H1 (cell line): ENCODE results near the gene STYXL1. TPM values are rescaled to one million over a fixed set of nuclear protein-coding genes. Genes with fewer than 3 reads are reported as not detected.

Experiments
- CTCF ChIA-PET: fragments of 300-600 bp; sonication (Branson Sonifier 250); formaldehyde crosslinking; loops from one replicate; lab custom pipeline; 2021; ENCODE audit not compliant: partially characterized antibody; lab: Charles Lee
- POLR2A ChIA-PET: fragments of 300-600 bp; sonication (Branson Sonifier 250); formaldehyde crosslinking; loops from one replicate; lab custom pipeline; 2021; ENCODE audit warnings: inconsistent platforms; ENCODE audit not compliant: partially characterized antibody; lab: Charles Lee
- DNase-seq, 2 experiments: peaks; one replicate each; pipeline versions ENCODE4 v3.0.0 to v3.0.0-alpha.2; 2010 to 2022; ENCODE audit warnings: low spot score in 2 of 2, low read depth in 1 of 2, mixed read lengths in 1 of 2
- FAIRE-seq: peaks from 2 replicates; lab custom pipeline; 2011; peaks lifted over from hg19 to GRCh38; lab: Jason Lieb, UNC
- H2AFZ ChIP-seq: 2 replicates; pipeline ENCODE4 v1.8.1; 2012; ENCODE audit warnings: low read length, inconsistent platforms
- H2AK5ac ChIP-seq: 2 replicates; pipeline ENCODE4 v1.6.1; 2013; ENCODE audit warnings: low read depth, low read length
- H2BK120ac ChIP-seq: replicated peaks from 2 replicates; pipeline ENCODE3; 2013; ENCODE audit warnings: low read depth, low read length, inconsistent platforms
- H2BK12ac ChIP-seq: 2 replicates; pipeline ENCODE4 v1.6.1; 2013; ENCODE audit warnings: low read depth, low read length
- H2BK15ac ChIP-seq: 2 replicates; pipeline ENCODE4 v1.6.1; 2013; ENCODE audit warnings: low read length
- H2BK20ac ChIP-seq: 2 replicates; pipeline ENCODE4 v1.6.1; 2013; ENCODE audit warnings: low read length
- H2BK5ac ChIP-seq: 2 replicates; pipeline ENCODE4 v1.6.1; 2013; ENCODE audit warnings: low read depth, low read length
- H3K14ac ChIP-seq: 2 replicates; pipeline ENCODE4 v1.6.1; 2013; ENCODE audit warnings: inconsistent platforms; ENCODE audit not compliant: insufficient read length
- H3K18ac ChIP-seq: 2 replicates; pipeline ENCODE4 v1.6.1; 2013; ENCODE audit warnings: low read length; ENCODE audit errors: extremely low read depth
- H3K23ac ChIP-seq: 2 replicates; pipeline ENCODE4 v1.6.1; 2013; ENCODE audit warnings: inconsistent platforms; ENCODE audit not compliant: insufficient read length
- H3K23me2 ChIP-seq: 2 replicates; pipeline ENCODE4 v1.6.1; 2013; ENCODE audit warnings: low read depth, low read length
- H3K27ac ChIP-seq: 2 replicates; pipeline ENCODE4 v1.6.1; 2011; ENCODE audit warnings: low read depth, low read length, inconsistent platforms
- H3K27me3 ChIP-seq, 4 experiments: replicated peaks in 1 of 4; 1 replicate in 1 of 4; 2 replicates in 3 of 4; pipeline versions ENCODE4 v1.6.1 to v1.8.1; 2011 to 2013; ENCODE audit warnings: low read length in 3 of 4, mild to moderate bottlenecking in 3 of 4, inconsistent platforms in 2 of 4, mixed read lengths in 2 of 4, moderate library complexity in 1 of 4; ENCODE audit not compliant: control insufficient read depth in 3 of 4, insufficient read depth in 3 of 4; ENCODE audit errors: extremely low read depth in 1 of 4
- H3K36me3 ChIP-seq, 4 experiments: 2 replicates each; pipeline versions ENCODE4 v1.6.1 to v1.8.1; 2011 to 2013; ENCODE audit warnings: mild to moderate bottlenecking in 4 of 4, low read length in 3 of 4, moderate library complexity in 2 of 4, control low read depth in 1 of 4, inconsistent platforms in 1 of 4; ENCODE audit not compliant: insufficient read depth in 4 of 4, control insufficient read depth in 2 of 4
- H3K4ac ChIP-seq: replicated peaks from 2 replicates; pipeline ENCODE3; 2013; ENCODE audit warnings: low read length, low read depth, mixed read lengths, inconsistent platforms; ENCODE audit not compliant: insufficient read length
- H3K4me1 ChIP-seq, 4 experiments: replicated peaks in 1 of 4; 1 replicate in 1 of 4; 2 replicates in 3 of 4; pipeline versions ENCODE4 v1.6.1 to v1.8.1; 2011 to 2013; ENCODE audit warnings: low read length in 3 of 4, inconsistent platforms in 2 of 4, mixed read lengths in 1 of 4; ENCODE audit not compliant: insufficient read depth in 4 of 4, control insufficient read depth in 3 of 4
- H3K4me2 ChIP-seq, 2 experiments: 2 replicates each; pipeline versions ENCODE4 v1.6.1 to v1.8.1; 2011 to 2013; ENCODE audit warnings: low read depth in 2 of 2, low read length in 2 of 2, control low read depth in 1 of 2, inconsistent platforms in 1 of 2, mild to moderate bottlenecking in 1 of 2; ENCODE audit not compliant: insufficient read depth in 1 of 2
- H3K4me3 ChIP-seq, 4 experiments: fragments of 200-600, 300-600 bp in 1 of 4; sonication (generic), shearing (Covaris generic), sonication (Bioruptor Twin) in 1 of 4; 2 replicates each; pipeline versions ENCODE4 v1.5.1 to v1.8.1; 2011 to 2016; ENCODE audit warnings: low read length in 4 of 4, low read depth in 3 of 4, control low read depth in 2 of 4, inconsistent platforms in 2 of 4, mild to moderate bottlenecking in 2 of 4, mixed read lengths in 1 of 4, moderate library complexity in 1 of 4; ENCODE audit not compliant: insufficient read depth in 2 of 4; ENCODE audit errors: extremely low read depth in 1 of 4
- H3K56ac ChIP-seq: replicated peaks from 2 replicates; pipeline ENCODE3; 2013; ENCODE audit warnings: low read depth, mild to moderate bottlenecking, mixed read lengths, low read length, inconsistent platforms; ENCODE audit not compliant: insufficient read length
- H3K79me1 ChIP-seq: 2 replicates; pipeline ENCODE4 v1.6.1; 2013; ENCODE audit warnings: low read depth, low read length, control low read depth
- H3K79me2 ChIP-seq, 2 experiments: 2 replicates each; pipeline versions ENCODE4 v1.6.1 to v1.8.1; 2012 to 2013; ENCODE audit warnings: low read length in 2 of 2, mild to moderate bottlenecking in 2 of 2, inconsistent platforms in 1 of 2; ENCODE audit not compliant: insufficient read depth in 2 of 2, control insufficient read depth in 1 of 2
- H3K9ac ChIP-seq, 4 experiments: replicated peaks in 1 of 4; 1 replicate in 1 of 4; 2 replicates in 3 of 4; pipeline versions ENCODE4 v1.6.1 to v1.8.1; 2011 to 2013; ENCODE audit warnings: low read depth in 3 of 4, low read length in 3 of 4, control low read depth in 2 of 4, mild to moderate bottlenecking in 2 of 4, moderate library complexity in 2 of 4, inconsistent platforms in 1 of 4; ENCODE audit errors: extremely low read depth in 1 of 4
- H3K9me3 ChIP-seq, 2 experiments: 2 replicates each; pipeline versions ENCODE4 v1.6.1 to v1.8.1; 2012 to 2013; ENCODE audit warnings: mild to moderate bottlenecking in 2 of 2, moderate library complexity in 2 of 2, control low read depth in 1 of 2, inconsistent platforms in 1 of 2, low read depth in 1 of 2, low read length in 1 of 2, mixed read lengths in 1 of 2; ENCODE audit not compliant: insufficient read depth in 2 of 2
- H4K20me1 ChIP-seq, 2 experiments: replicated peaks in 1 of 2; 2 replicates each; pipeline versions ENCODE3 to v1.8.1; 2011 to 2013; ENCODE audit warnings: inconsistent platforms in 2 of 2, low read length in 2 of 2, mild to moderate bottlenecking in 1 of 2; ENCODE audit not compliant: insufficient read depth in 2 of 2, control insufficient read depth in 1 of 2
- H4K5ac ChIP-seq: 2 replicates; pipeline ENCODE4 v1.6.1; 2013; ENCODE audit warnings: low read length, low read depth, mixed read lengths, inconsistent platforms; ENCODE audit not compliant: insufficient read length
- H4K8ac ChIP-seq: 2 replicates; pipeline ENCODE4 v1.8.0; 2013; ENCODE audit warnings: mild to moderate bottlenecking, moderate library complexity, low read length, inconsistent platforms; ENCODE audit not compliant: insufficient read depth; ENCODE audit errors: extremely low read depth
- H4K91ac ChIP-seq: replicated peaks from 2 replicates; pipeline ENCODE3; 2013; ENCODE audit warnings: low read length, mixed read lengths, inconsistent platforms; ENCODE audit not compliant: insufficient read length
- BACH1 ChIP-seq: IDR thresholded peaks from 2 replicates; pipeline ENCODE4 v1.6.1; 2012; ENCODE audit warnings: low read length, improper control_type of control experiment
- E2F6 ChIP-seq: IDR thresholded peaks from 2 replicates; pipeline ENCODE4 v1.6.1; 2012; ENCODE audit warnings: inconsistent platforms
- GABPA ChIP-seq: IDR thresholded peaks from 2 replicates; pipeline ENCODE4 v1.6.1; 2011; ENCODE audit warnings: mild to moderate bottlenecking, low read length, moderate library complexity, borderline replicate concordance; ENCODE audit not compliant: insufficient read depth
- KDM5A ChIP-seq: fragments of 200-600 bp; IDR thresholded peaks from 2 replicates; pipeline ENCODE4 v1.7.1; 2012; ENCODE audit warnings: mild to moderate bottlenecking, low read length, inconsistent platforms, mixed read lengths
- MAX ChIP-seq: IDR thresholded peaks from 2 replicates; pipeline ENCODE4 v1.6.1; 2012; ENCODE audit warnings: inconsistent platforms
- NANOG ChIP-seq: IDR thresholded peaks from 2 replicates; pipeline ENCODE4 v1.6.1; 2011; ENCODE audit warnings: low read length, low read depth, mild to moderate bottlenecking, inconsistent platforms; ENCODE audit not compliant: insufficient read depth, poor library complexity, severe bottlenecking
- POLR2AphosphoS5 ChIP-seq: IDR thresholded peaks from 2 replicates; pipeline ENCODE4 v1.6.1; 2011; ENCODE audit warnings: low read depth, low read length
- POU5F1 ChIP-seq: IDR thresholded peaks from 2 replicates; pipeline ENCODE4 v1.6.1; 2011; ENCODE audit warnings: low read depth, mild to moderate bottlenecking, low read length, moderate library complexity
- SAP30 ChIP-seq: fragments of 300-600 bp; sonication (generic); IDR thresholded peaks from 2 replicates; pipeline ENCODE4 v1.7.1; 2012; ENCODE audit warnings: low read length, moderate library complexity, mild to moderate bottlenecking, inconsistent platforms; ENCODE audit not compliant: insufficient read depth, insufficient replicate concordance
- SP2 ChIP-seq: IDR thresholded peaks from 2 replicates; pipeline ENCODE4 v1.6.1; 2012; ENCODE audit warnings: mild to moderate bottlenecking, low read length, inconsistent platforms
- SP4 ChIP-seq: IDR thresholded peaks from 2 replicates; pipeline ENCODE4 v1.6.1; 2012; ENCODE audit warnings: low read length, inconsistent platforms
- TBP ChIP-seq: IDR thresholded peaks from 2 replicates; pipeline ENCODE4 v1.6.1; 2011; ENCODE audit warnings: low read depth, low read length, improper control_type of control experiment
- WGBS, 2 experiments: shearing (Covaris generic) in 1 of 2; methylation state at CpG; one replicate each; pipeline versions ENCODE4 v1.1.6 to v1.1.7; 2013 to 2015; ENCODE audit warnings: low lambda C conversion rate in 2 of 2, mixed read lengths in 2 of 2, inconsistent platforms in 1 of 2, low coverage in 1 of 2, missing lambda C conversion rate in 1 of 2; ENCODE audit not compliant: insufficient replicate concordance in 2 of 2, insufficient coverage in 1 of 2, insufficient read length in 1 of 2; ENCODE audit errors: extremely low coverage in 1 of 2, missing lambda C conversion rate in 1 of 2; 5-methylcytosine and 5-hydroxymethylcytosine counted together
- polyA plus RNA-seq, 7 experiments: library from polyadenylated mRNA; depleted of rRNA in 3 of 7; stranded (reverse) in 5 of 7; unstranded in 2 of 7; fragments of >200 nt in 5 of 7; fragments of 200-250 nt in 2 of 7; gene quantifications; 1 replicate in 5 of 7; 2 replicates in 1 of 7; 4 replicates in 1 of 7; pipeline versions ENCODE4 v1.2.1 to v1.2.3, GENCODE V29; 2011 to 2013; ENCODE audit warnings: missing spikeins in 2 of 7, mixed read lengths in 2 of 7
- total RNA-seq: library from RNA; stranded (reverse); fragmentation: NEBNext Ultra II Directional; extraction: Animal tissue kit (Norgen Biotek cat#: 25700); gene quantifications from 2 replicates; pipeline ENCODE4 v1.2.1, GENCODE V29; 2021

STYXL1 gene
- total and polyA plus RNA-seq, 2 of the 8 experiments (the other 6 are each of a cell fraction or from before 2014, with no cell fraction given) = 32.3 to 53.9 TPM

GRCh38 chr7:75985518-75986146, 62.2 kb downstream of the STYXL1 start:
- H4K20me1 ChIP-seq = peaks cover 0 to 7% of the 10 kb centered on the region in 2 experiments
- no peak for FAIRE-seq
- H3K56ac ChIP-seq = no peak overlapping the region
- no peak overlapping the region for H3K9ac ChIP-seq
- no peak overlapping the region for H2AFZ ChIP-seq
- no peak overlapping the region for H4K91ac ChIP-seq
- H2BK5ac ChIP-seq = no peak overlapping the region
- no peaks in the 10 kb centered on the region for H3K9me3 ChIP-seq
- H3K18ac ChIP-seq = no peak overlapping the region
- no peak overlapping the region for H3K23ac ChIP-seq
- no peak overlapping the region for H4K5ac ChIP-seq
- no peak for DNase-seq
- WGBS, 2 experiments = 96% methylated on average over 19 of the region's 41 CpGs; no CpG with 5 or more reads in 1 of the 2 experiments
- no peak overlapping the region for H2AK5ac ChIP-seq
- no peak overlapping the region for H2BK15ac ChIP-seq
- H3K4me1 ChIP-seq = peaks cover 0 to 14% (median 4%) of the 10 kb centered on the region in 4 experiments; a peak in 4 of 7 replicates
- H3K4me3 ChIP-seq = no peak overlapping the region
- no peak overlapping the region for H3K27ac ChIP-seq
- H3K27me3 ChIP-seq = no peaks in the 10 kb centered on the region
- no peak overlapping the region for H2BK120ac ChIP-seq
- ChIA-PET CTCF (interaction anchor here (0.6 to 1.3 kb wide), 5 partner anchors 13 to 38 kb away, joined by 3 to 5 read pairs (median 4); no protein-coding TSS in a partner anchor), POLR2A (interaction anchor here (0.9 to 1.7 kb wide), 6 partner anchors 8 to 70 kb away, joined by 3 to 6 read pairs (median 4); no protein-coding TSS in a partner anchor)
- H3K14ac ChIP-seq = no peak overlapping the region
- 0 out of 2 replicates have a peak, but pooled peaks cover 2% of the 10 kb centered on the region for H3K79me1 ChIP-seq
- no peak overlapping the region for H4K8ac ChIP-seq
- no peak overlapping the region for H3K4ac ChIP-seq
- peaks cover 6 to 58% (median 32%) of the 10 kb centered on the region in 4 experiments; a peak in 7 of 8 replicates for H3K36me3 ChIP-seq
- H3K79me2 ChIP-seq = no peaks in the 10 kb centered on the region
- H3K23me2 ChIP-seq = peaks cover 2% of the 10 kb centered on the region; the same call in 1 of the 2 replicates
- H2BK20ac ChIP-seq = no peak overlapping the region
- no peak overlapping the region for H3K4me2 ChIP-seq
- H2BK12ac ChIP-seq = no peak overlapping the region
- TF ChIP-seq POU5F1 (no peak), BACH1 (no peak), MAX (no peak), POLR2AphosphoS5 (no peak), GABPA (no peak), TBP (no peak), SP4 (no peak), KDM5A (no peak), E2F6 (no peak), SAP30 (no peak), NANOG (no peak), SP2 (no peak)
